Kidney epithelial cell (primary cell): ENCODE results near the gene KDM6A. TPM values are rescaled to one million over a fixed set of nuclear protein-coding genes. Genes with fewer than 3 reads are reported as not detected.
A peak's percentile ranks its signal among the peaks of the same experiment; 100 is the strongest.
"Not testable (repeated sequence)": the region's sequence is repeated elsewhere in the genome, so short reads cannot be mapped to it uniquely, and the experiment has no call there.

ENCODE experiments used
- DNase-seq: peaks from one replicate; pipeline ENCODE4 v3.0.0-alpha.2; 2010; ENCODE audit warnings: low read depth
- H3K27me3 ChIP-seq: 2 replicates; pipeline ENCODE4 v1.6.0; 2011; ENCODE audit warnings: low read length; ENCODE audit not compliant: control insufficient read depth, insufficient read depth
- H3K36me3 ChIP-seq: 2 replicates; pipeline ENCODE4 v1.5.1; 2011; ENCODE audit warnings: low read length; ENCODE audit not compliant: control insufficient read depth, insufficient read depth
- H3K4me3 ChIP-seq: 2 replicates; pipeline ENCODE4 v1.5.1; 2011; ENCODE audit warnings: low read depth, mild to moderate bottlenecking, control low read depth, low read length
- total RNA-seq: library from RNA; depleted of rRNA; stranded (reverse); fragments of >200 nt; gene quantifications from 2 replicates; pipeline ENCODE4 v1.2.3, GENCODE V29; 2015
- TF ChIP-seq, protein P1 (sequence below): IDR thresholded peaks from 2 replicates; pipeline ENCODE4 v1.5.1; 2011; ENCODE audit warnings: mild to moderate bottlenecking, moderate library complexity, low read length, control low read depth, inconsistent platforms; ENCODE audit not compliant: insufficient read depth, poor library complexity, severe bottlenecking

KDM6A gene
- total RNA-seq, 1 donor from 2014 or later: 13.7 TPM

DNA sequence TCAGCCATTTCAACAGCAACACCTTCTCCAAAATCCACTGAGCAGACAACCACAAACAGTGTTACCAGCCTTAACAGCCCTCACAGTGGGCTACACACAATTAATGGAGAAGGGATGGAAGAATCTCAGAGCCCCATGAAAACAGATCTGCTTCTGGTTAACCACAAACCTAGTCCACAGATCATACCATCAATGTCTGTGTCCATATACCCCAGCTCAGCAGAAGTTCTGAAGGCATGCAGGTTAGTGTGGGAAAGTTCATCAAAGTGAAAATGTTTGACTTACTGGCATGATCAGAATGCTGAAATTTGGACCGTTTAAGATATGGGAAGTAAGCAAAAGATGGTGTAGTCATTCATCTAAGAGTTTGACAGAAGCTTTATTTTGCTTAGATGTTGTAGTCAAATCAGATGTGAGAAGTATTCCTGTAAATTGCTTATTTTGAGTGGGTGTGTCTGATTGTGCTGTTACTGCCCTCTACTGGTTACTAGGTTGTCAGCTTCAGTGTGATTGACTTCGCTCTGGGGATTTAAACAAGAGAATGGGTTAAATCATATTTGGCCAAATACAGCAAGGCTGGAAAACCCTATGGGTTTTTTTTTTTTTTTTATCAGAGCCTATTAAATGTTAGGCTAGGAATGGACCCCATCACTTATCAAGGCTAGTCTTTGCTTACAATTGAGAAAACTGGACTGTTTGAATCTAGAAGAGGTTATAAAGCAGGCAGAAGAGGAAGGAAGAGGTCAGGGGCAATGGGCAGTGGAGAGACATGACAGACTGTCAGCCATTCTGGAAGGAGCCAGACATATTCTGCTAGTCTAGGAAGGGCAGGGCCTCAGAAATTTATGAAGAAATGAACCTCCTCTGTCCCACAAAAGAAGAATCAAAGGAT, 197.4 kb downstream of the KDM6A start:
- Histone ChIP-seq H3K36me3 (no peaks in the 10 kb centered on the region), H3K4me3 (no peak overlapping the region), H3K27me3 (no peaks in the 10 kb centered on the region)
- TF ChIP-seq, protein P1, sequence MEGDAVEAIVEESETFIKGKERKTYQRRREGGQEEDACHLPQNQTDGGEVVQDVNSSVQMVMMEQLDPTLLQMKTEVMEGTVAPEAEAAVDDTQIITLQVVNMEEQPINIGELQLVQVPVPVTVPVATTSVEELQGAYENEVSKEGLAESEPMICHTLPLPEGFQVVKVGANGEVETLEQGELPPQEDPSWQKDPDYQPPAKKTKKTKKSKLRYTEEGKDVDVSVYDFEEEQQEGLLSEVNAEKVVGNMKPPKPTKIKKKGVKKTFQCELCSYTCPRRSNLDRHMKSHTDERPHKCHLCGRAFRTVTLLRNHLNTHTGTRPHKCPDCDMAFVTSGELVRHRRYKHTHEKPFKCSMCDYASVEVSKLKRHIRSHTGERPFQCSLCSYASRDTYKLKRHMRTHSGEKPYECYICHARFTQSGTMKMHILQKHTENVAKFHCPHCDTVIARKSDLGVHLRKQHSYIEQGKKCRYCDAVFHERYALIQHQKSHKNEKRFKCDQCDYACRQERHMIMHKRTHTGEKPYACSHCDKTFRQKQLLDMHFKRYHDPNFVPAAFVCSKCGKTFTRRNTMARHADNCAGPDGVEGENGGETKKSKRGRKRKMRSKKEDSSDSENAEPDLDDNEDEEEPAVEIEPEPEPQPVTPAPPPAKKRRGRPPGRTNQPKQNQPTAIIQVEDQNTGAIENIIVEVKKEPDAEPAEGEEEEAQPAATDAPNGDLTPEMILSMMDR: peak; percentile 73
- DNase-seq: peak; percentile 12

DNA sequence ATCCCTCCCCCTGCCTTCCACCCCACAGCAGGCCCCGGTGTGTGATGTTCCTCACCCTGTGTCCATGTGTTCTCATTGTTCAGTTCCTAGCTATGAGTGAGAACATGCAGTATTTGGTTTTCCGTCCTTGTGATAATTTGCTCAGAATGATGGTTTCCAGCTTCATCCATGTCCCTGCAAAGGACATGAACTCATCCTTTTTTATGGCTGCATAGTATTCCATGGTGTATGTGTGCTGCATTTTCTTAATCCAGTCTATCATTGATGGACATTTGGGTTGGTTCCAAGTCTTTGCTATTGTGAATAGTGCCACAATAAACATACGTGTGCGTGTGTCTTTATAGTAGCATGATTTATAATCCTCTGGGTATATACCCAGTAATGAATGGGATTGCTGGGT, 200.0 kb downstream of the KDM6A start:
- H3K4me3 ChIP-seq, H3K27me3 ChIP-seq, H3K36me3 ChIP-seq, DNase-seq: not testable (repeated sequence)

DNA sequence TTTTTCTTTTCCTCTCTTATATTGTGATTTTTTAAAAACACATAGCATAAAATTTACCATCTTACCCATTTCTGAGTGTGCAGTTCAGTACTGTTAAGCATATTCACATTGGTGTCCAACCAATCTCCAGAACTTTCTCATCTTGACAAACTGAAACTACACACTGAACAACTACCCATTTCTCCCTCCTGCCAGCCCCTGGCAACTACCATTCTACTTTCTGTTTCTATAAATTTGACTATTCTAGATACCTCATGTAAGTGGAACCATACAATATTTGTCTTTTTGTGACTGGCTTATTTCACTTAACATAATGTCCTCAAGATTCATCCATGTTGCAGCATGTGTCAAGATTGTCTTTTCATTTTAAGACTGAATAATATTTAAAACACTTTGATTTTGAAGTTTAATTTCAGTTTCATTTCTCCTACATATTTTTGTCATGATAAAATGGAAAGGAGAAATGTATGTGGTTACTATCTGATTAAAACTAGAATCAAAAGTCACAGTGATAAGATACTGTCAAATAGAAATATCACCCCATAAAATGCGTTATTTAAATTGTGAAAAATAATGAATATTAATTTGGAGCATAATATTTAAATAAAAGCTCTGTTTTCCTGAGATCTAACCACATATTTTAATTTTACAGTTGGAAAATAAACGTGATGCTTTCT, 204.9 kb downstream of the KDM6A start:
- TF ChIP-seq, protein P1: no peak
- H3K27me3 ChIP-seq: no peaks in the 10 kb centered on the region
- no peak for DNase-seq
- H3K4me3 ChIP-seq: no peak overlapping the region
- H3K36me3 ChIP-seq: no peaks in the 10 kb centered on the region

DNA sequence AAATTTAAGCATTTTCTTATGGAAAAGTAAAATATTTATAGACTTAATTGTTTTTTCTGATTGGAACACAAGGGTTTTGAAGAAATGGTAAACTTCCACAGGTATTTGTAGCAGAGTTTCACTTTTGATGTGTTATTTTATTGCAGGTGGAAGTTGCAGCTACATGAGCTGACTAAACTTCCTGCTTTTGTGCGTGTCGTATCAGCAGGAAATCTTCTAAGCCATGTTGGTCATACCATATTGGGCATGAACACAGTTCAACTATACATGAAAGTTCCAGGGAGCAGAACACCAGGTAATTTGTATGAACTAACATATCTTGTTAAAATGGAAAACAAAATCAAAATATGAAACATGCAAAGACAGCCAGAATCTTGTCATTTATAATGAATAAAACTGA, 210.3 kb downstream of the KDM6A start:
- no peaks in the 10 kb centered on the region for H3K36me3 ChIP-seq
- no peak overlapping the region for H3K4me3 ChIP-seq
- no peaks in the 10 kb centered on the region for H3K27me3 ChIP-seq
- no peak for DNase-seq
- TF ChIP-seq, protein P1: no peak

DNA sequence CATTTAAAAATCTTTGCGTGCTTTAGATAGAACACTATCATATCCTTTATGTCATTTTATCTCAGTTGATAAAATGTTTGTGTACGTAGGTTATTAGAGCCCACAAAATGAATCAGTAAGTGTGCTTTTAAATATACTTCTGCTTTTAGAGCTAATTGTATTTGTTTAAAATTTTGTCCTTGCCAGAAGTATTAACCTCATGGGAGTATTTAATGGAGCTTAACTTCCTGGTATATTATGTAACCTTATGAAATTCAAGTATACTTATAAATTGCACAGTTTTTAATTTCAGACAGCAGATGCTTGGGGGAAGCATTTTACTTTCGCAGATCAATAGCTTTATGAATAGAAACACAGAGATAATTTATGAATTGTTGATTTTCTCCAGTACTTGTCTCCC, 237.5 kb downstream of the KDM6A start:
- DNase-seq: no peak
- Histone ChIP-seq H3K4me3 (no peak overlapping the region), H3K27me3 (no peaks in the 10 kb centered on the region), H3K36me3 (no peaks in the 10 kb centered on the region)
- TF ChIP-seq, protein P1: no peak

DNA sequence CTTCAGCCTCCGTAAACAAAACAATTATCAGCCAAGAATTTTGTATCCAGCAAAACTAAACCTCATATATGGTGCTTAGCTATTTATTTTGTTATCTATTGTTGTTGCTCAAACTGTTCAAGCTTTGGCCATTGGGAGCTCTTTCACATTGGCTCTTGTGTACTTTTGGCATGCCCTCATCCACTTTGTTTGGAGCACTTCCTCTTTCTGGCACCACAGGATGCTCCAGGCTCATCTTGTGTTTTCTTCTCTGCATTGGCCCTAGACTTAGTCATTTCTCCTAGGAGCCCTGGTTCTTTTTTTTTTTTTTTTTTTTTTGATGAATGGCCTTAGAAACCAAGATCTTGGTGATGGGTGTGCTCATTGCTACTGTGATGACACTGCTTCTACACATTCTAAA, 253.2 kb downstream of the KDM6A start:
- Histone ChIP-seq H3K27me3 (no peaks in the 10 kb centered on the region), H3K4me3 (no peak overlapping the region), H3K36me3 (no peaks in the 10 kb centered on the region)
- TF ChIP-seq, protein P1: no peak
- DNase-seq: no peak
